B cell (primary cell): ENCODE data around the gene HNRNPAB. TPM values are rescaled to one million over a fixed set of nuclear protein-coding genes. Genes with fewer than 3 reads are reported as not detected.
A peak's percentile ranks its signal among the peaks of the same experiment; 100 is the strongest.

Experiments
- ATAC-seq: fragments of 200-7000 bp; cut with Tn5 transposase; one replicate; pipeline ENCODE4 v1.10.0; 2021; ENCODE audit warnings: low read depth, mild to moderate bottlenecking, moderate number of reproducible peaks, moderate library complexity
- CTCF ChIA-PET: fragments of 350-600 bp; sonication (Branson Sonifier 250); formaldehyde crosslinking; loops from one replicate; lab custom pipeline; 2021; ENCODE audit warnings: antibody characterized with exemption, inconsistent platforms; lab: Charles Lee
- POLR2A ChIA-PET: fragments of 350-600 bp; sonication (Branson Sonifier 250); formaldehyde crosslinking; loops from one replicate; lab custom pipeline; 2021; ENCODE audit warnings: antibody characterized with exemption; lab: Charles Lee
- DNase-seq: peaks from one replicate; pipeline ENCODE4 v3.0.0; 2013
- H2AFZ ChIP-seq: 2 replicates; pipeline ENCODE4 v1.6.1; 2012; ENCODE audit warnings: mild to moderate bottlenecking, low read depth, low read length; ENCODE audit not compliant: insufficient read depth, poor library complexity, severe bottlenecking
- H3K27ac ChIP-seq, 2 donors: 1 replicate in 1 of 2; 2 replicates in 1 of 2; pipeline ENCODE4 v1.5.1; 2012 to 2013; ENCODE audit warnings: low read length in 2 of 2, mild to moderate bottlenecking in 2 of 2, moderate library complexity in 1 of 2
- H3K27me3 ChIP-seq, 4 experiments: fragments of 200-600 bp in 1 of 4; sonication (generic) in 1 of 4; replicated peaks in 1 of 4; 1 replicate in 2 of 4; 2 replicates in 2 of 4; pipeline versions ENCODE4 v1.6.1 to v1.7.0; 2013 to 2016; ENCODE audit warnings: low read length in 3 of 4, mild to moderate bottlenecking in 2 of 4, mixed read lengths in 1 of 4, moderate library complexity in 1 of 4; ENCODE audit not compliant: insufficient read depth in 4 of 4, control insufficient read depth in 3 of 4; ENCODE audit errors: control extremely low read depth in 1 of 4
- H3K36me3 ChIP-seq, 2 experiments: replicated peaks in 1 of 2; 1 replicate in 1 of 2; 2 replicates in 1 of 2; pipeline versions ENCODE4 v1.6.1 to v1.7.1; 2013; ENCODE audit warnings: low read length in 1 of 2; ENCODE audit not compliant: insufficient read depth in 2 of 2, control insufficient read depth in 1 of 2; ENCODE audit errors: control extremely low read depth in 1 of 2, extremely low read depth in 1 of 2
- H3K4me1 ChIP-seq, 2 donors: fragments of 200-600 bp in 1 of 2; sonication (generic) in 1 of 2; 1 replicate in 1 of 2; 2 replicates in 1 of 2; pipeline versions ENCODE4 v1.5.1 to v1.6.1; 2013 to 2017; ENCODE audit warnings: low read length in 2 of 2; ENCODE audit not compliant: control insufficient read depth in 2 of 2, insufficient read depth in 2 of 2
- H3K4me2 ChIP-seq: replicated peaks from 2 replicates; pipeline ENCODE3; 2012; ENCODE audit warnings: mild to moderate bottlenecking, low read depth, low read length; ENCODE audit not compliant: poor library complexity, severe bottlenecking
- H3K4me3 ChIP-seq, 5 experiments: fragments of 200-600 bp in 1 of 5; sonication (generic) in 1 of 5; 1 replicate in 3 of 5; 2 replicates in 2 of 5; pipeline versions ENCODE4 v1.5.1 to v1.7.0; 2011 to 2016; ENCODE audit warnings: low read length in 4 of 5, mild to moderate bottlenecking in 4 of 5, low read depth in 2 of 5, control low read depth in 1 of 5, moderate library complexity in 1 of 5; ENCODE audit not compliant: insufficient read depth in 1 of 5; ENCODE audit errors: control extremely low read depth in 1 of 5, extremely low read depth in 1 of 5
- H3K79me2 ChIP-seq: fragments of 200-600 bp; sonication (generic); one replicate; pipeline ENCODE4 v1.6.0; 2016; ENCODE audit warnings: low read length; ENCODE audit not compliant: control insufficient read depth, insufficient read depth
- H3K9ac ChIP-seq: fragments of 200-600 bp; sonication (generic); 2 replicates; pipeline ENCODE4 v1.6.1; 2017; ENCODE audit warnings: mild to moderate bottlenecking, low read length, moderate library complexity
- H3K9me3 ChIP-seq, 3 donors: one replicate each; pipeline versions ENCODE4 v1.6.1 to v1.7.1; 2013; ENCODE audit warnings: low read length in 2 of 3; ENCODE audit not compliant: control insufficient read depth in 2 of 3, insufficient read depth in 1 of 3; ENCODE audit errors: control extremely low read depth in 1 of 3
- H4K20me1 ChIP-seq: 2 replicates; pipeline ENCODE4 v1.6.0; 2012; ENCODE audit warnings: mild to moderate bottlenecking, low read length; ENCODE audit not compliant: insufficient read depth, control insufficient read depth, poor library complexity, severe bottlenecking
- H3K27ac Mint-ChIP-seq: one replicate; pipeline ENCODE4 v1.8.0; 2021; ENCODE audit warnings: mixed read lengths
- H3K27me3 Mint-ChIP-seq: one replicate; pipeline ENCODE4 v1.8.0; 2021; ENCODE audit warnings: mixed read lengths
- H3K4me1 Mint-ChIP-seq: one replicate; pipeline ENCODE4 v1.8.0; 2021; ENCODE audit warnings: mixed read lengths
- H3K4me3 Mint-ChIP-seq: one replicate; pipeline ENCODE4 v1.8.0; 2021; ENCODE audit warnings: mixed read lengths
- H3K9me3 Mint-ChIP-seq: one replicate; pipeline ENCODE4 v1.8.0; 2022; ENCODE audit warnings: mixed read lengths; ENCODE audit not compliant: insufficient read depth
- CTCF ChIP-seq: fragments of 200-600 bp; IDR thresholded peaks from one replicate; pipeline ENCODE4 v1.8.0; 2022; ENCODE audit warnings: antibody characterized with exemption, mild to moderate bottlenecking
- EZH2 ChIP-seq: IDR thresholded peaks from 2 replicates; pipeline ENCODE4 v1.6.1; 2012; ENCODE audit warnings: borderline replicate concordance, low read depth, mild to moderate bottlenecking, moderate library complexity, low read length; ENCODE audit not compliant: insufficient read depth, poor library complexity, severe bottlenecking
- WGBS: methylation state at CpG from one replicate; pipeline ENCODE4 v1.1.5; 2013; ENCODE audit warnings: missing lambda C conversion rate; ENCODE audit not compliant: insufficient coverage; 5-methylcytosine and 5-hydroxymethylcytosine counted together
- intact Hi-C: fragments of 100-400 bp; cut with micrococcal nuclease; formaldehyde crosslinking; loops from one replicate; pipeline ENCODE4 v1.10.0; 2022
- polyA plus RNA-seq: library from polyadenylated mRNA; depleted of rRNA; stranded (reverse); fragments of >200 nt; gene quantifications from 2 replicates; pipeline ENCODE4 v1.2.3, GENCODE V29; 2012
- total RNA-seq, 2 donors: library from RNA; stranded (reverse); fragments of 120-200 nt in 1 of 2; gene quantifications; 1 replicate in 1 of 2; 2 replicates in 1 of 2; pipeline versions ENCODE4 v1.2.3 to v1.2.4, GENCODE V29; 2013 to 2022

The HNRNPAB gene
- total and polyA plus RNA-seq, 2 donors (not counting 1 experiment from before 2014, with no cell fraction given) = 25.1 to 75.1 TPM

GRCh38 chr5:178202541-178202940 lies 1.8 kb upstream of the HNRNPAB start:
- H2AFZ ChIP-seq = no peak overlapping the region

More at GRCh38 chr5:178202541-178202940, 1.8 kb upstream of the HNRNPAB start:
- Histone ChIP-seq H4K20me1 (peaks cover 25% of the 10 kb centered on the region), H3K36me3 (peaks cover 0 to 16% of the 10 kb centered on the region in 2 experiments), H3K9me3 (no peaks in the 10 kb centered on the region), H3K4me2 (no peak overlapping the region), H3K79me2 (peaks cover 23% of the 10 kb centered on the region), H3K27ac (no peak overlapping the region), H3K9ac (no peak overlapping the region), H3K4me1 (peaks cover 12 to 18% of the 10 kb centered on the region in 2 donors), H3K4me3 (no peak overlapping the region), H3K27me3 (no peaks in the 10 kb centered on the region)
- DNase-seq (peak; percentile 9), ATAC-seq (no peak)
- peak overlapping the region; percentile 55 for H3K4me3 Mint-ChIP-seq
- H3K4me1 Mint-ChIP-seq = peaks cover 23% of the 10 kb centered on the region
- no peak for TF ChIP-seq CTCF
- no peak for TF ChIP-seq EZH2
- no peaks in the 10 kb centered on the region for H3K27me3 Mint-ChIP-seq
- ChIA-PET POLR2A (no interaction called here), CTCF (interaction anchor here (0.7 to 1.3 kb wide), 2 partner anchors 32 to 1420 kb away, joined by 3 read pairs; no protein-coding TSS in a partner anchor)
- peak overlapping the region; percentile 37 for H3K27ac Mint-ChIP-seq
- WGBS = 98% methylated on average over 7 of the region's 10 CpGs
- H3K9me3 Mint-ChIP-seq = no peaks in the 10 kb centered on the region
- intact Hi-C loops = loop anchor here (5.0 kb wide), 1 partner anchor 1870 kb away; the partner anchor contains the start of gene RNF130
